ENCODE data around the gene ICOS. TPM values are rescaled to one million over a fixed set of nuclear protein-coding genes. Genes with fewer than 3 reads are reported as not detected.

ICOS gene
- under 1 TPM in 2 of 9 donors, not detected in 7; 0.27 to 0.85 TPM for total RNA-seq
- under 1 TPM in 1 of 2 donors, not detected in 1; 0.04 TPM for polyA plus RNA-seq
- long read RNA-seq, donor 1: 0 reads
- long read RNA-seq, donor 2: 0 reads
- long read RNA-seq, donor 3: 0 reads

GRCh38 chr2:203936535-203936934 is at the start of gene ICOS:
Gene ICOS (plus strand): TSS chr2:203936763. CDS start chr2:203936815, 52 bp downstream.
- intact Hi-C loops (cut with DNase I): no loop called here
- peak within 1 kb of the TSS in 2 of 12 donors; percentile 0 to 49 for H3K4me3 ChIP-seq

GRCh38 chr2:203887677-203888076 is 48.9 kb upstream of the ICOS start:
- ATAC-seq: peak in 1 of 4 donors; percentile 36
- TF ChIP-seq CTCF (IDR thresholded peaks at IDR 0.05) (no peak), POLR2A (IDR thresholded peaks at IDR 0.05) (no peak)

More at GRCh38 chr2:203936535-203936934, at the start of gene ICOS:
- TF ChIP-seq CTCF (IDR thresholded peaks at IDR 0.05): no peak
- no peak for TF ChIP-seq POLR2A (IDR thresholded peaks at IDR 0.05)
- Histone ChIP-seq H3K9me3 (no peaks in the 10 kb centered on the region), H3K27ac (peak within 1 kb of the TSS in 1 of 12 donors; percentile 55), H3K4me1 (peaks cover 0 to 5% (median 0%) of the 10 kb centered on the region in 12 donors), H3K27me3 (no peaks in the 10 kb centered on the region), H3K36me3 (no peaks in the 10 kb centered on the region)
- ATAC-seq: no peak
- WGBS, 4 donors: 66 to 70% (median 68%) methylated on average over 5 of the region's 5 CpGs
- no peak for DNase-seq

GRCh38 chr2:203889542-203889941 is 47.0 kb upstream of the ICOS start:
- Histone ChIP-seq H3K27ac (no peak overlapping the region), H3K27me3 (no peaks in the 10 kb centered on the region), H3K9me3 (no peaks in the 10 kb centered on the region), H3K36me3 (no peaks in the 10 kb centered on the region), H3K4me3 (no peak overlapping the region), H3K4me1 (peaks cover 0 to 33% (median 1%) of the 10 kb centered on the region in 12 donors)
- TF ChIP-seq POLR2A (IDR thresholded peaks at IDR 0.05): no peak
- TF ChIP-seq CTCF (IDR thresholded peaks at IDR 0.05): no peak
- 88 to 96% (median 92%) methylated on average over 1 of the region's 1 CpG for WGBS, 4 donors
- intact Hi-C loops (cut with DNase I): no loop called here
- ATAC-seq: no peak
- no peak for DNase-seq

More at GRCh38 chr2:203887677-203888076, 48.9 kb upstream of the ICOS start:
- no peaks in the 10 kb centered on the region for H3K27me3 ChIP-seq
- H3K36me3 ChIP-seq: no peaks in the 10 kb centered on the region
- no peak overlapping the region for H3K4me3 ChIP-seq
- intact Hi-C loops (cut with DNase I): no loop called here
- H3K9me3 ChIP-seq: no peaks in the 10 kb centered on the region
- H3K27ac ChIP-seq: peak overlapping the region in 2 of 12 donors; percentile 42 to 54
- no peak for DNase-seq
- H3K4me1 ChIP-seq: peaks cover 0 to 33% (median 3%) of the 10 kb centered on the region in 12 donors

GRCh38 chr2:203889944-203890343 is 46.6 kb upstream of the ICOS start:
- H3K27ac ChIP-seq: no peak overlapping the region
- 86 to 100% (median 98%) methylated on average over 1 of the region's 1 CpG for WGBS, 4 donors
- TF ChIP-seq CTCF (IDR thresholded peaks at IDR 0.05): no peak
- TF ChIP-seq POLR2A (IDR thresholded peaks at IDR 0.05): no peak
- no peaks in the 10 kb centered on the region for H3K9me3 ChIP-seq
- intact Hi-C loops (cut with DNase I): no loop called here
- H3K27me3 ChIP-seq: no peaks in the 10 kb centered on the region
- H3K4me1 ChIP-seq: peaks cover 0 to 33% (median 1%) of the 10 kb centered on the region in 12 donors
- no peak for DNase-seq
- no peaks in the 10 kb centered on the region for H3K36me3 ChIP-seq
- ATAC-seq: no peak
- H3K4me3 ChIP-seq: no peak overlapping the region
